ENCODE data around the gene WDPCP.
"Not testable (repeated sequence)": the region's sequence is repeated elsewhere in the genome, so short reads cannot be mapped to it uniquely, and the experiment has no call there.

WDPCP gene

GRCh38 chr2:63344575-63345284, 243.5 kb downstream of the WDPCP start:
- no peak for FAIRE-seq

- FAIRE-seq, result no peak
These were observed 244.7 kb downstream of the WDPCP start for GRCh38 chr2:63343397-63344109.

GRCh38 chr2:63340443-63340842, 247.8 kb downstream of the WDPCP start:
- no peak for FAIRE-seq

GRCh38 chr2:63334910-63335309, 253.4 kb downstream of the WDPCP start:
- no peak for FAIRE-seq

- FAIRE-seq, result no peak
These were observed 261.8 kb downstream of the WDPCP start for GRCh38 chr2:63326473-63326872.

- not testable (repeated sequence) for FAIRE-seq
These were observed 264.6 kb downstream of the WDPCP start for GRCh38 chr2:63323662-63324061.

GRCh38 chr2:63321973-63322372, 266.3 kb downstream of the WDPCP start:
- FAIRE-seq, result not testable (repeated sequence)

GRCh38 chr2:63320669-63321068, 267.6 kb downstream of the WDPCP start:
- no peak for FAIRE-seq

GRCh38 chr2:63310614-63311013, 277.7 kb downstream of the WDPCP start:
- FAIRE-seq, result no peak

- no peak for FAIRE-seq
These were observed 286.8 kb downstream of the WDPCP start for GRCh38 chr2:63301481-63301880.

- no peak for FAIRE-seq
These were observed 287.4 kb downstream of the WDPCP start for GRCh38 chr2:63300835-63301234.

GRCh38 chr2:63287956-63288355, 300.3 kb downstream of the WDPCP start:
- FAIRE-seq, result no peak

GRCh38 chr2:63286520-63286919, 301.8 kb downstream of the WDPCP start:
- not testable (repeated sequence) for FAIRE-seq

- no peak for FAIRE-seq
These were observed 305.0 kb downstream of the WDPCP start for GRCh38 chr2:63283273-63283672.

GRCh38 chr2:63272560-63272959, 315.7 kb downstream of the WDPCP start:
- no peak for FAIRE-seq

- no peak for FAIRE-seq
These were observed 317.6 kb downstream of the WDPCP start for GRCh38 chr2:63270717-63271116.

GRCh38 chr2:63268946-63269345, 319.3 kb downstream of the WDPCP start:
- FAIRE-seq, result no peak

GRCh38 chr2:63261137-63261621, 327.1 kb downstream of the WDPCP start:
- FAIRE-seq, result no peak

GRCh38 chr2:63257473-63257872, 330.8 kb downstream of the WDPCP start:
- FAIRE-seq, result no peak

GRCh38 chr2:63249161-63249560, 339.1 kb downstream of the WDPCP start:
- no peak for FAIRE-seq

- FAIRE-seq, result no peak
These were observed 345.5 kb downstream of the WDPCP start for GRCh38 chr2:63242747-63243146.

GRCh38 chr2:63225964-63226686, 362.2 kb downstream of the WDPCP start:
- FAIRE-seq, result no peak

- FAIRE-seq, result no peak
These were observed 369.3 kb downstream of the WDPCP start for GRCh38 chr2:63218800-63219526.

Data from A204.1 (cell line).